H1 (cell line): Measurements from ENCODE around the gene NRSN1. TPM values are rescaled to one million over a fixed set of nuclear protein-coding genes. Genes with fewer than 3 reads are reported as not detected.

Experiments
- CTCF ChIA-PET: fragments of 300-600 bp; sonication (Branson Sonifier 250); formaldehyde crosslinking; loops from one replicate; lab custom pipeline; 2021; ENCODE audit not compliant: partially characterized antibody; lab: Charles Lee
- POLR2A ChIA-PET: fragments of 300-600 bp; sonication (Branson Sonifier 250); formaldehyde crosslinking; loops from one replicate; lab custom pipeline; 2021; ENCODE audit warnings: inconsistent platforms; ENCODE audit not compliant: partially characterized antibody; lab: Charles Lee
- DNase-seq, 2 experiments: peaks; one replicate each; pipeline versions ENCODE4 v3.0.0 to v3.0.0-alpha.2; 2010 to 2022; ENCODE audit warnings: low spot score in 2 of 2, low read depth in 1 of 2, mixed read lengths in 1 of 2
- FAIRE-seq: peaks from 2 replicates; lab custom pipeline; 2011; peaks lifted over from hg19 to GRCh38; lab: Jason Lieb, UNC
- H2AFZ ChIP-seq: 2 replicates; pipeline ENCODE4 v1.8.1; 2012; ENCODE audit warnings: low read length, inconsistent platforms
- H2AK5ac ChIP-seq: 2 replicates; pipeline ENCODE4 v1.6.1; 2013; ENCODE audit warnings: low read depth, low read length
- H2BK120ac ChIP-seq: replicated peaks from 2 replicates; pipeline ENCODE3; 2013; ENCODE audit warnings: low read depth, low read length, inconsistent platforms
- H2BK12ac ChIP-seq: 2 replicates; pipeline ENCODE4 v1.6.1; 2013; ENCODE audit warnings: low read depth, low read length
- H2BK15ac ChIP-seq: 2 replicates; pipeline ENCODE4 v1.6.1; 2013; ENCODE audit warnings: low read length
- H2BK20ac ChIP-seq: 2 replicates; pipeline ENCODE4 v1.6.1; 2013; ENCODE audit warnings: low read length
- H2BK5ac ChIP-seq: 2 replicates; pipeline ENCODE4 v1.6.1; 2013; ENCODE audit warnings: low read depth, low read length
- H3K14ac ChIP-seq: 2 replicates; pipeline ENCODE4 v1.6.1; 2013; ENCODE audit warnings: inconsistent platforms; ENCODE audit not compliant: insufficient read length
- H3K18ac ChIP-seq: 2 replicates; pipeline ENCODE4 v1.6.1; 2013; ENCODE audit warnings: low read length; ENCODE audit errors: extremely low read depth
- H3K23ac ChIP-seq: 2 replicates; pipeline ENCODE4 v1.6.1; 2013; ENCODE audit warnings: inconsistent platforms; ENCODE audit not compliant: insufficient read length
- H3K23me2 ChIP-seq: 2 replicates; pipeline ENCODE4 v1.6.1; 2013; ENCODE audit warnings: low read depth, low read length
- H3K27ac ChIP-seq: 2 replicates; pipeline ENCODE4 v1.6.1; 2011; ENCODE audit warnings: low read depth, low read length, inconsistent platforms
- H3K27me3 ChIP-seq, 4 experiments: replicated peaks in 1 of 4; 1 replicate in 1 of 4; 2 replicates in 3 of 4; pipeline versions ENCODE4 v1.6.1 to v1.8.1; 2011 to 2013; ENCODE audit warnings: low read length in 3 of 4, mild to moderate bottlenecking in 3 of 4, inconsistent platforms in 2 of 4, mixed read lengths in 2 of 4, moderate library complexity in 1 of 4; ENCODE audit not compliant: control insufficient read depth in 3 of 4, insufficient read depth in 3 of 4; ENCODE audit errors: extremely low read depth in 1 of 4
- H3K36me3 ChIP-seq, 4 experiments: 2 replicates each; pipeline versions ENCODE4 v1.6.1 to v1.8.1; 2011 to 2013; ENCODE audit warnings: mild to moderate bottlenecking in 4 of 4, low read length in 3 of 4, moderate library complexity in 2 of 4, control low read depth in 1 of 4, inconsistent platforms in 1 of 4; ENCODE audit not compliant: insufficient read depth in 4 of 4, control insufficient read depth in 2 of 4
- H3K4ac ChIP-seq: replicated peaks from 2 replicates; pipeline ENCODE3; 2013; ENCODE audit warnings: low read length, low read depth, mixed read lengths, inconsistent platforms; ENCODE audit not compliant: insufficient read length
- H3K4me1 ChIP-seq, 4 experiments: replicated peaks in 1 of 4; 1 replicate in 1 of 4; 2 replicates in 3 of 4; pipeline versions ENCODE4 v1.6.1 to v1.8.1; 2011 to 2013; ENCODE audit warnings: low read length in 3 of 4, inconsistent platforms in 2 of 4, mixed read lengths in 1 of 4; ENCODE audit not compliant: insufficient read depth in 4 of 4, control insufficient read depth in 3 of 4
- H3K4me2 ChIP-seq, 2 experiments: 2 replicates each; pipeline versions ENCODE4 v1.6.1 to v1.8.1; 2011 to 2013; ENCODE audit warnings: low read depth in 2 of 2, low read length in 2 of 2, control low read depth in 1 of 2, inconsistent platforms in 1 of 2, mild to moderate bottlenecking in 1 of 2; ENCODE audit not compliant: insufficient read depth in 1 of 2
- H3K4me3 ChIP-seq, 4 experiments: fragments of 200-600, 300-600 bp in 1 of 4; sonication (generic), shearing (Covaris generic), sonication (Bioruptor Twin) in 1 of 4; 2 replicates each; pipeline versions ENCODE4 v1.5.1 to v1.8.1; 2011 to 2016; ENCODE audit warnings: low read length in 4 of 4, low read depth in 3 of 4, control low read depth in 2 of 4, inconsistent platforms in 2 of 4, mild to moderate bottlenecking in 2 of 4, mixed read lengths in 1 of 4, moderate library complexity in 1 of 4; ENCODE audit not compliant: insufficient read depth in 2 of 4; ENCODE audit errors: extremely low read depth in 1 of 4
- H3K56ac ChIP-seq: replicated peaks from 2 replicates; pipeline ENCODE3; 2013; ENCODE audit warnings: low read depth, mild to moderate bottlenecking, mixed read lengths, low read length, inconsistent platforms; ENCODE audit not compliant: insufficient read length
- H3K79me1 ChIP-seq: 2 replicates; pipeline ENCODE4 v1.6.1; 2013; ENCODE audit warnings: low read depth, low read length, control low read depth
- H3K79me2 ChIP-seq, 2 experiments: 2 replicates each; pipeline versions ENCODE4 v1.6.1 to v1.8.1; 2012 to 2013; ENCODE audit warnings: low read length in 2 of 2, mild to moderate bottlenecking in 2 of 2, inconsistent platforms in 1 of 2; ENCODE audit not compliant: insufficient read depth in 2 of 2, control insufficient read depth in 1 of 2
- H3K9ac ChIP-seq, 4 experiments: replicated peaks in 1 of 4; 1 replicate in 1 of 4; 2 replicates in 3 of 4; pipeline versions ENCODE4 v1.6.1 to v1.8.1; 2011 to 2013; ENCODE audit warnings: low read depth in 3 of 4, low read length in 3 of 4, control low read depth in 2 of 4, mild to moderate bottlenecking in 2 of 4, moderate library complexity in 2 of 4, inconsistent platforms in 1 of 4; ENCODE audit errors: extremely low read depth in 1 of 4
- H3K9me3 ChIP-seq, 2 experiments: 2 replicates each; pipeline versions ENCODE4 v1.6.1 to v1.8.1; 2012 to 2013; ENCODE audit warnings: mild to moderate bottlenecking in 2 of 2, moderate library complexity in 2 of 2, control low read depth in 1 of 2, inconsistent platforms in 1 of 2, low read depth in 1 of 2, low read length in 1 of 2, mixed read lengths in 1 of 2; ENCODE audit not compliant: insufficient read depth in 2 of 2
- H4K20me1 ChIP-seq, 2 experiments: replicated peaks in 1 of 2; 2 replicates each; pipeline versions ENCODE3 to v1.8.1; 2011 to 2013; ENCODE audit warnings: inconsistent platforms in 2 of 2, low read length in 2 of 2, mild to moderate bottlenecking in 1 of 2; ENCODE audit not compliant: insufficient read depth in 2 of 2, control insufficient read depth in 1 of 2
- H4K5ac ChIP-seq: 2 replicates; pipeline ENCODE4 v1.6.1; 2013; ENCODE audit warnings: low read length, low read depth, mixed read lengths, inconsistent platforms; ENCODE audit not compliant: insufficient read length
- H4K8ac ChIP-seq: 2 replicates; pipeline ENCODE4 v1.8.0; 2013; ENCODE audit warnings: mild to moderate bottlenecking, moderate library complexity, low read length, inconsistent platforms; ENCODE audit not compliant: insufficient read depth; ENCODE audit errors: extremely low read depth
- H4K91ac ChIP-seq: replicated peaks from 2 replicates; pipeline ENCODE3; 2013; ENCODE audit warnings: low read length, mixed read lengths, inconsistent platforms; ENCODE audit not compliant: insufficient read length
- GABPA ChIP-seq: IDR thresholded peaks from 2 replicates; pipeline ENCODE4 v1.6.1; 2011; ENCODE audit warnings: mild to moderate bottlenecking, low read length, moderate library complexity, borderline replicate concordance; ENCODE audit not compliant: insufficient read depth
- GTF2F1 ChIP-seq: IDR thresholded peaks from 2 replicates; pipeline ENCODE4 v1.6.1; 2012; ENCODE audit warnings: low read depth, low read length, improper control_type of control experiment, borderline replicate concordance
- RNF2 ChIP-seq: fragments of 200-900, 300-1000 bp; sonication (generic); IDR thresholded peaks from 2 replicates; pipeline ENCODE4 v1.7.1; 2016; ENCODE audit warnings: borderline replicate concordance, low read depth, mild to moderate bottlenecking, antibody characterized with exemption, low read length; ENCODE audit not compliant: poor library complexity, severe bottlenecking; ENCODE audit errors: missing control alignments
- TCF12 ChIP-seq: IDR thresholded peaks from 2 replicates; pipeline ENCODE4 v1.6.1; 2011; ENCODE audit warnings: low read depth, mild to moderate bottlenecking, low read length
- TEAD4 ChIP-seq: IDR thresholded peaks from 2 replicates; pipeline ENCODE4 v1.6.1; 2012; ENCODE audit warnings: low read depth, low read length, inconsistent platforms, mixed read lengths
- ZNF274 ChIP-seq: IDR thresholded peaks from 2 replicates; pipeline ENCODE4 v1.7.0; 2012; ENCODE audit warnings: low read length, borderline replicate concordance; ENCODE audit errors: extremely low read depth
- WGBS, 2 experiments: shearing (Covaris generic) in 1 of 2; methylation state at CpG; one replicate each; pipeline versions ENCODE4 v1.1.6 to v1.1.7; 2013 to 2015; ENCODE audit warnings: low lambda C conversion rate in 2 of 2, mixed read lengths in 2 of 2, inconsistent platforms in 1 of 2, low coverage in 1 of 2, missing lambda C conversion rate in 1 of 2; ENCODE audit not compliant: insufficient replicate concordance in 2 of 2, insufficient coverage in 1 of 2, insufficient read length in 1 of 2; ENCODE audit errors: extremely low coverage in 1 of 2, missing lambda C conversion rate in 1 of 2; 5-methylcytosine and 5-hydroxymethylcytosine counted together
- polyA plus RNA-seq, 7 experiments: library from polyadenylated mRNA; depleted of rRNA in 3 of 7; stranded (reverse) in 5 of 7; unstranded in 2 of 7; fragments of >200 nt in 5 of 7; fragments of 200-250 nt in 2 of 7; gene quantifications; 1 replicate in 5 of 7; 2 replicates in 1 of 7; 4 replicates in 1 of 7; pipeline versions ENCODE4 v1.2.1 to v1.2.3, GENCODE V29; 2011 to 2013; ENCODE audit warnings: missing spikeins in 2 of 7, mixed read lengths in 2 of 7
- total RNA-seq: library from RNA; stranded (reverse); fragmentation: NEBNext Ultra II Directional; extraction: Animal tissue kit (Norgen Biotek cat#: 25700); gene quantifications from 2 replicates; pipeline ENCODE4 v1.2.1, GENCODE V29; 2021
- TF ChIP-seq, protein P1 (sequence below): IDR thresholded peaks from 2 replicates; pipeline ENCODE4 v1.6.1; 2012; ENCODE audit warnings: inconsistent platforms

The NRSN1 gene
- total and polyA plus RNA-seq, 2 of the 8 experiments (the other 6 are each of a cell fraction or from before 2014, with no cell fraction given): 0.15 to 0.78 TPM

DNA sequence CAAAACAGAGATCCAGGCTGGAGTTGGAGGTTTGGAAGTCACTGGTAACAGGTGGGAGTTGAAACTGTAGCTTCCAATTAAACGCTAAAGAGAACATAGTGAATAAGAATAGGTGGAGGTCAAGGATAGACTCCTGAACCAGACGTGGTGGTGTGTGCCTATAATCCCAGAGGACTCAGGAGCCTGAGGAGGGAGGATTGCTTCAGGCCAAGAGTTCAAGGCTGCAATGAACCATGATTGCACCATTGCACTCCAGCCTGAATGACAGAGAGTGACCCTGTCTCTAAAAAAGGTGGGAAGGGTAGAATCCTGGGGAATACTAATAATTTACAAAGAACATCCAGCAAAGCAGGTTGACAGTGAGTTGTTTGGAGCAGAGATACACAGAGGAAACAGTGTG, 13.6 kb downstream of the NRSN1 start:
- no peak overlapping the region for H2BK15ac ChIP-seq
- H3K23ac ChIP-seq: no peak overlapping the region
- no peak overlapping the region for H2BK12ac ChIP-seq
- no peak overlapping the region for H2BK120ac ChIP-seq
- WGBS, 2 experiments: 88% methylated on average over 2 of the region's 2 CpGs; no CpG with 5 or more reads in 1 of the 2 experiments
- H3K18ac ChIP-seq: no peak overlapping the region
- no peak overlapping the region for H2BK5ac ChIP-seq
- H3K79me1 ChIP-seq: no peaks in the 10 kb centered on the region
- no peaks in the 10 kb centered on the region for H3K79me2 ChIP-seq
- H2AFZ ChIP-seq: no peak overlapping the region
- H2BK20ac ChIP-seq: no peak overlapping the region
- H3K4me3 ChIP-seq: no peak overlapping the region
- H3K9me3 ChIP-seq: no peaks in the 10 kb centered on the region; a peak in 1 of 4 replicates
- H3K4me1 ChIP-seq: no peaks in the 10 kb centered on the region
- no peaks in the 10 kb centered on the region for H3K27me3 ChIP-seq
- no peak for TF ChIP-seq ZNF274
- no peak for TF ChIP-seq TEAD4
- no peak for TF ChIP-seq RNF2
- no peak for TF ChIP-seq TCF12
- TF ChIP-seq, protein P1, sequence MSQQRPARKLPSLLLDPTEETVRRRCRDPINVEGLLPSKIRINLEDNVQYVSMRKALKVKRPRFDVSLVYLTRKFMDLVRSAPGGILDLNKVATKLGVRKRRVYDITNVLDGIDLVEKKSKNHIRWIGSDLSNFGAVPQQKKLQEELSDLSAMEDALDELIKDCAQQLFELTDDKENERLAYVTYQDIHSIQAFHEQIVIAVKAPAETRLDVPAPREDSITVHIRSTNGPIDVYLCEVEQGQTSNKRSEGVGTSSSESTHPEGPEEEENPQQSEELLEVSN: no peak
- no peak for TF ChIP-seq GABPA
- no peak for TF ChIP-seq GTF2F1
- H3K14ac ChIP-seq: no peak overlapping the region
- no peak overlapping the region for H3K4me2 ChIP-seq
- DNase-seq (no peak), FAIRE-seq (no peak)
- H2AK5ac ChIP-seq: no peak overlapping the region
- no peaks in the 10 kb centered on the region for H3K36me3 ChIP-seq
- no peak overlapping the region for H3K56ac ChIP-seq
- POLR2A ChIA-PET: no interaction called here
- no peaks in the 10 kb centered on the region for H4K20me1 ChIP-seq
- no peak overlapping the region for H3K9ac ChIP-seq
- no peak overlapping the region for H4K91ac ChIP-seq
- no peak overlapping the region for H3K27ac ChIP-seq
- no peak overlapping the region for H4K8ac ChIP-seq
- CTCF ChIA-PET: interaction anchor here (0.9 to 1.1 kb wide), 3 partner anchors 9 to 144 kb away, joined by 3 to 5 read pairs (median 4); partner anchors contain the start of gene NRSN1
- H3K23me2 ChIP-seq: no peaks in the 10 kb centered on the region
- H3K4ac ChIP-seq: no peak overlapping the region
- H4K5ac ChIP-seq: no peak overlapping the region
